ENCODE measurements around the gene LIMK2.

LIMK2 gene

GRCh38 chr22:31279327-31279669 is 67.2 kb downstream of the LIMK2 start:
- Histone ChIP-seq H3K4me3 (ENCODE audit: low read length) (no peak overlapping the region), H3K4me2 (ENCODE audit: low read length) (no peak overlapping the region), H3K9ac (ENCODE audit: low read depth, low read length) (no peak overlapping the region), H3K27me3 (ENCODE audit: control insufficient read depth, insufficient read depth, low read length) (no peaks in the 10 kb centered on the region), H3K4me1 (ENCODE audit: control insufficient read depth, insufficient read depth, low read length) (no peaks in the 10 kb centered on the region), H3K9me3 (replicated peaks; ENCODE audit: low read length) (no peaks in the 10 kb centered on the region), H3K36me3 (ENCODE audit: insufficient read depth, low read length) (peaks cover 29% of the 10 kb centered on the region)

DNA sequence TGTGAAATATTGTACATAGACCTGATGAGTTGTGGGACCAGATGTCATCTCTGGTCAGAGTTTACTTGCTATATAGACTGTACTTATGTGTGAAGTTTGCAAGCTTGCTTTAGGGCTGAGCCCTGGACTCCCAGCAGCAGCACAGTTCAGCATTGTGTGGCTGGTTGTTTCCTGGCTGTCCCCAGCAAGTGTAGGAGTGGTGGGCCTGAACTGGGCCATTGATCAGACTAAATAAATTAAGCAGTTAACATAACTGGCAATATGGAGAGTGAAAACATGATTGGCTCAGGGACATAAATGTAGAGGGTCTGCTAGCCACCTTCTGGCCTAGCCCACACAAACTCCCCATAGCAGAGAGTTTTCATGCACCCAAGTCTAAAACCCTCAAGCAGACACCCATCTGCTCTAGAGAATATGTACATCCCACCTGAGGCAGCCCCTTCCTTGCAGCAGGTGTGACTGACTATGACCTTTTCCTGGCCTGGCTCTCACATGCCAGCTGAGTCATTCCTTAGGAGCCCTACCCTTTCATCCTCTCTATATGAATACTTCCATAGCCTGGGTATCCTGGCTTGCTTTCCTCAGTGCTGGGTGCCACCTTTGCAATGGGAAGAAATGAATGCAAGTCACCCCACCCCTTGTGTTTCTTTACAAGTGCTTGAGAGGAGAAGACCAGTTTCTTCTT is 67.9 kb downstream of the LIMK2 start:
- Histone ChIP-seq H3K9me3 (replicated peaks; ENCODE audit: low read length) (no peaks in the 10 kb centered on the region), H3K9ac (ENCODE audit: low read depth, low read length) (no peak overlapping the region), H3K4me2 (ENCODE audit: low read length) (no peak overlapping the region), H3K4me3 (ENCODE audit: low read length) (no peak overlapping the region), H3K4me1 (ENCODE audit: control insufficient read depth, insufficient read depth, low read length) (no peaks in the 10 kb centered on the region), H3K36me3 (ENCODE audit: insufficient read depth, low read length) (peaks cover 24% of the 10 kb centered on the region), H3K27me3 (ENCODE audit: control insufficient read depth, insufficient read depth, low read length) (no peaks in the 10 kb centered on the region)

DNA sequence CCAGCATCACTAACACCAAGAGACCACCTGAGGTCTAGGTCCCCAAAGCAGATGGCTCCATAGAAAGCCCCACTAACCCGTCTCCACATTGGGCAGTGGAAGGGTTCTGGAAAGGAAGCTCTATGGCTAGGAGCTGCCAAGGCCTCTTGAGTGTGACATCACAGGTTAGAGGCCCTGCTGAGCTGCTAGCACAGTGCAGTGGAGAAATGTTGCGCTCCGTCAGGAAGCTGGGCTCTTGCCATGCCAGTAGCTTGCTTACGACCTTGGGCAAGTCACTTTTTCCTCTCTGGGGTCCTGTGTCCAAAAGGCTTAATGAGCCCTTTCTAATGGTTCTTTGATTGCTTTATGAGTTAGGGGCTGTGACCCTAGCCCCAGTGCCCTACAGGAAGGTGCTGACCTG is 69.6 kb downstream of the LIMK2 start:
- H3K36me3 ChIP-seq (ENCODE audit: insufficient read depth, low read length): peaks cover 18% of the 10 kb centered on the region

DNA sequence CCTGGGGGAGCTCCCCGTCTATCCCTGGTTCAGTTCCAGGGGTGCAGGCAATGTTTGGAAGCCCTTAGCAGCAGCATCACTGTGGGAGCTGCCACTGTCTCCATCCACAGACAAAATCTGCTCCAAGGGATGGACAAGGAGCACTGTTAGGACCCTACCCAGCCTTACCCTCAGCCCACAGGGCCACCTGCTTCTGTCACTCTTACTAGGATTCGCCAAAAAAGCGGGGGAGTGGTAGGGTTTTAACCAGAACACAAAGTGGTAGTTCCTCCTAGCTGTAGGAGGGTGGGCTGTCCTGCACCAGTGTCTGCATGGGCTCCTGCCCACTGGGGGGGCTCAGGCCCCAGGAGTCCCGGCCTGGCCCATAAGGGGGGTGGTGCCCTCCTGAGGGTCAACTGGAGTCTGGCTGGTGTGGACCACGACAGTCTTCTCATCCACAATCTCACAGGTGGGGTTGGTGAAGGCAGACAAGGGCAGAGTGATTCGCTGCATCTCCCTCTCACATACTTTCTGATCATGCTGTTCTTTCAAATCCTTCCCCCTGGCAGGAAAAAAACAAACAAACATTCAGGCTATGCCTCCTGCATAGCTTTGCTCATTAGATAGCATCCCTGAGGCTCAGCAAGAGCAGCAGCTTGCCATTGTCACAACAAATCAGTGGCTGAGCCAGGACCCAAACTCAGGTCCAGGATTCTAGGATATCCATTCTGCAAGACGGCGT is 70.8 kb downstream of the LIMK2 start:
- Histone ChIP-seq H3K4me2 (ENCODE audit: low read length) (no peak overlapping the region), H3K36me3 (ENCODE audit: insufficient read depth, low read length) (peaks cover 14% of the 10 kb centered on the region), H3K9me3 (replicated peaks; ENCODE audit: low read length) (no peaks in the 10 kb centered on the region)

More for the DNA sequence above, 69.6 kb downstream of the LIMK2 start:
- no peak overlapping the region for H3K9ac ChIP-seq (ENCODE audit: low read depth, low read length)
- no peaks in the 10 kb centered on the region for H3K4me1 ChIP-seq (ENCODE audit: control insufficient read depth, insufficient read depth, low read length)
- no peak overlapping the region for H3K4me2 ChIP-seq (ENCODE audit: low read length)
- no peak overlapping the region for H3K4me3 ChIP-seq (ENCODE audit: low read length)
- H3K27me3 ChIP-seq (ENCODE audit: control insufficient read depth, insufficient read depth, low read length): no peaks in the 10 kb centered on the region
- H3K9me3 ChIP-seq (replicated peaks; ENCODE audit: low read length): no peaks in the 10 kb centered on the region

GRCh38 chr22:31284281-31285155 is 72.4 kb downstream of the LIMK2 start:
- Histone ChIP-seq H3K27me3 (ENCODE audit: control insufficient read depth, insufficient read depth, low read length) (no peaks in the 10 kb centered on the region), H3K9me3 (replicated peaks; ENCODE audit: low read length) (no peaks in the 10 kb centered on the region), H3K4me2 (ENCODE audit: low read length) (no peak overlapping the region), H3K36me3 (ENCODE audit: insufficient read depth, low read length) (peaks cover 3% of the 10 kb centered on the region), H3K4me3 (ENCODE audit: low read length) (no peak overlapping the region), H3K4me1 (ENCODE audit: control insufficient read depth, insufficient read depth, low read length) (no peaks in the 10 kb centered on the region), H3K9ac (ENCODE audit: low read depth, low read length) (no peak overlapping the region)

More for the DNA sequence above, 70.8 kb downstream of the LIMK2 start:
- Histone ChIP-seq H3K27me3 (ENCODE audit: control insufficient read depth, insufficient read depth, low read length) (no peaks in the 10 kb centered on the region), H3K4me1 (ENCODE audit: control insufficient read depth, insufficient read depth, low read length) (no peaks in the 10 kb centered on the region), H3K9ac (ENCODE audit: low read depth, low read length) (no peak overlapping the region), H3K4me3 (ENCODE audit: low read length) (no peak overlapping the region)

DNA sequence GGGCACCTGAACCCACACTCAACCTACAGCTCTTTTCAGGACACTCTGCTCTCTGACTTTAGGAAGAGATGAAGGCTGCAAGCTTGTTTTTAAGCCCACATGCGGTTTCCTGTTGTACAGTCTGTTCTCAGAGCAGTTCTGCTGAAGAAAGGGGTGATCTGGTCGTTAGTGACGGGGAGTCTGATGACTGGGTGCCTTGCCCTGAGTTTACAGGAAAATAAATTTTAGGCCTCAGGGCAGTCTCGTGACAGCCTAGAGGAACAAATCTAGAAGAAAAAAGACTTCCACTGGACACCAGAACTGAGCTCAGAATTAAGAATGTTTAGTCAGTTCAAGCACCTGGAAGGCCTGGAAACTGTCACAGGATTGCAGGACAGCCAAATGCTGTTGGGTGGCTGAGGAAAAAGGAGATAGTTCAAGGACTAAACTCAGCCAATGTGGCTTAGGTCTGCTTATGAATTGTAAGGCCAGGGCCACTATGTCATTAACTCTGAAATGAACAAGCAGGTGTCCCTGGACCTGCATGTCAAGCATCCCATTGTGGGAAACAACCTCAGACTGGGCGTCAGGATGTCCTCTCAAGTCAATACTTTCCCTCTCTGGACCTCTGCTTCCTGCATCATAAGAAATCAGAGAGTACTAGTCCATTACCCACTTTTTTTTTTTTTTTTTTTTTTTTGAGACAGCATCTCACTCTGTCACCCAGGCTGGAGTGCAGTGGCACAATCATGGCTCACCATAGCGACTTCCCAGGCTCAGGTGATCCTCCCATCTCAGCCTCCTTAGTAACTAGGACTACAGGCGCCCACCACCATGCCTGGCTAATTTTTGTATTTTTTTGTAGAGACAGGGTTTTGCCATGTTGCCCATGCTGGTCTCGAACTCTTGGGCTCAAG is 74.5 kb downstream of the LIMK2 start:
- Histone ChIP-seq H3K36me3 (ENCODE audit: insufficient read depth, low read length) (no peaks in the 10 kb centered on the region), H3K9me3 (replicated peaks; ENCODE audit: low read length) (no peaks in the 10 kb centered on the region)

DNA sequence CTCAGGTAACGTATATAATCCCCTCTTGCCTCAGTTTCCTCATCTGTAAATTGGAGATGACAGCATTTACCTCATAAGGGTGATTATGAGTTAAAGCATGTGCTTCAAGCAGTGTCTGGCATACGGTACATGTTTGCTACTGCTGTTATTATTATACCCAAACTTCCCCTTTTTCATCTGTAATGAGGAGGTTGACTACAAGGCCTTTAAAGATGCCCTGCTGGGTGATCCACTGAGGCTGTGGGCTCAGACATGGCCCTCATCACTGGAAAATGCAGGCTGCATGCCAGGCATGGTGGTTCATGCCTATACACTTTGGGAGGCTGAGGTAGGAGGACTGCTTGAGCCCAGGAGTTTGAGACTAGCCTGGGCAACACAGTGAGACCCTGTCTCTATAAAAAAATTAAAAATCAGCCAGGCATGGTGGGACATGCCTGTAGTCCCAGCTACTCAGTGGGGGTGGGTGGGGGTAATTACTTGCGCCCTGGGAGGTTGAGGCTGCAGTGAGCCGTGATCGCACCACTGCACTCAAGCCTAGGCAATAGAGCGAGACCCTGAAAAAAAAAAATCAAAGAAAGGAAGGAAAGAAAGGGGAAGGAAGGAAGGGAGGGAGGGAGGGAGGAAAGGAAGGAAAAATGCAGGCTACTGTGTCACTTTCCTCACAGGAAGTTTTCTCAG is 75.9 kb downstream of the LIMK2 start:
- Histone ChIP-seq H3K4me3 (ENCODE audit: low read length) (no peak overlapping the region), H3K36me3 (ENCODE audit: insufficient read depth, low read length) (no peaks in the 10 kb centered on the region), H3K9ac (ENCODE audit: low read depth, low read length) (no peak overlapping the region), H3K27me3 (ENCODE audit: control insufficient read depth, insufficient read depth, low read length) (no peaks in the 10 kb centered on the region), H3K4me2 (ENCODE audit: low read length) (no peak overlapping the region), H3K9me3 (replicated peaks; ENCODE audit: low read length) (no peaks in the 10 kb centered on the region), H3K4me1 (ENCODE audit: control insufficient read depth, insufficient read depth, low read length) (peaks cover 15% of the 10 kb centered on the region)

More for the DNA sequence above, 74.5 kb downstream of the LIMK2 start:
- no peak overlapping the region for H3K9ac ChIP-seq (ENCODE audit: low read depth, low read length)
- H3K4me2 ChIP-seq (ENCODE audit: low read length): no peak overlapping the region
- H3K27me3 ChIP-seq (ENCODE audit: control insufficient read depth, insufficient read depth, low read length): no peaks in the 10 kb centered on the region
- H3K4me3 ChIP-seq (ENCODE audit: low read length): no peak overlapping the region
- H3K4me1 ChIP-seq (ENCODE audit: control insufficient read depth, insufficient read depth, low read length): peaks cover 8% of the 10 kb centered on the region

DNA sequence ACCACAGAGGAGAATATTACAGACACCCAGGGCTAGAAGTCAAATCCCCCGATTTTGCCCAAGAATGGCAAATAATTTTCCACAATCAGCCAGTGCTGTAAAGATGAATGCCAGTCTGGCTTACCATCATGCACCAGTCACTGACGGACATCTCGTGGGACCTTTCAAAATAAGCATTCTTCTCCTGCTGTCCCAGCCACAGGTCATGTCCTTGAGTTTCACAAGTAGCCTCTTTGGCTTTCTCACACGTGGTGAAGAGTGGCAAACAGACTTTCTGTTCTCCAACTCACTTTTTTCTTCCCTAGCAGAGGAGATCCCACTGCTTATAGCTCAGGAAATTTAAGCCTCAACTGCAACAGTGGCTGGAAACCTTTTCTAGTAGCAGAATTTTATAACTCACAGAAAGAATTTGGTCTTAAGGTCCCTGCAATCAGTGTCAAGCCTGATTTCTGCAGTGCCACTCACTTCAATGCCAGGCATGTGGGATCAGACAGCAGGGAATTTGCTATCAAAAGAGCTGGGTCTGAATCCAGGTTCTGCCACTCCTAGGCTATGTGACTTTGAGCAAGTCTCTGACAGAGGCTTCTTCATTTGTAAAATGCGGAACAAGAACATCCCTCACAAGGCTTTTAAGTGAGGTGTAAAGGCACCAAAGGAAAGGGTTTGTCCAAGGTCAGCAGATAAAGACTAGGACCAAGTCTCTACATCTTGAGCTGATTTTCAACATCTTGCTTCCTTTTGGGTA is 76.6 kb downstream of the LIMK2 start:
- H3K4me1 ChIP-seq (ENCODE audit: control insufficient read depth, insufficient read depth, low read length): peaks cover 18% of the 10 kb centered on the region
- H3K4me3 ChIP-seq (ENCODE audit: low read length): no peak overlapping the region
- H3K36me3 ChIP-seq (ENCODE audit: insufficient read depth, low read length): no peaks in the 10 kb centered on the region
- H3K9me3 ChIP-seq (replicated peaks; ENCODE audit: low read length): no peaks in the 10 kb centered on the region
- no peak overlapping the region for H3K9ac ChIP-seq (ENCODE audit: low read depth, low read length)
- no peaks in the 10 kb centered on the region for H3K27me3 ChIP-seq (ENCODE audit: control insufficient read depth, insufficient read depth, low read length)
- no peak overlapping the region for H3K4me2 ChIP-seq (ENCODE audit: low read length)

DNA sequence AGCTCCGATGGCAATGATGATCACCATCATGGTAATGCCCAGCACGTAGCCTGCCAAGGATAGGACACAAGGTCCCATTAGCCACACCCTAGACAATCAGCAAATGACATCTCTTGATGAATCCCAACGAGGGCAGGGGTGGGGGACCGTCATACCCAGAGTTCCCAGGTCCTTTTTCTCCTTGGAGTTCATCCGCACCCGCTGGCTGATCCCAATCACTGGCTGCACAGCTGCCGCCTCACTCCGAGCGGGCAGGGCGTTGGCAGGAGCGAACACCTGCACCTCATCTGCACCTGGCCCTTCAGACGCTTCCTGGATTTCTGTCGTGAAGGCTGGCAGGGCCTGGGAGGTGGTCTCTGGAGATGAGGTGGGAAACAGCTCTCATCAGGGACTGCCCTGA is 77.2 kb downstream of the LIMK2 start:
- Histone ChIP-seq H3K9ac (ENCODE audit: low read depth, low read length) (peak overlapping the region; percentile 79), H3K4me2 (ENCODE audit: low read length) (no peak overlapping the region), H3K9me3 (replicated peaks; ENCODE audit: low read length) (no peaks in the 10 kb centered on the region), H3K4me3 (ENCODE audit: low read length) (no peak overlapping the region), H3K27me3 (ENCODE audit: control insufficient read depth, insufficient read depth, low read length) (no peaks in the 10 kb centered on the region), H3K4me1 (ENCODE audit: control insufficient read depth, insufficient read depth, low read length) (peaks cover 18% of the 10 kb centered on the region), H3K36me3 (ENCODE audit: insufficient read depth, low read length) (no peaks in the 10 kb centered on the region)

Data from skeletal muscle satellite cell (primary cell).